HG03135 (cell line): ENCODE data around the gene WNT4.

Experiments
- ATAC-seq: cut with Tn5 transposase; IDR thresholded peaks from one replicate; pipeline ENCODE4 v1.9.1; 2021; ENCODE audit warnings: mild to moderate bottlenecking, moderate library complexity; ENCODE audit not compliant: unreplicated experiment

WNT4 gene

GRCh38 chr1:22089134-22089571, 53.7 kb downstream of the WNT4 start:
- ATAC-seq = no peak

- ATAC-seq = no peak
Observed at GRCh38 chr1:22088331-22088730, 54.6 kb downstream of the WNT4 start.

- no peak for ATAC-seq
Observed at GRCh38 chr1:22080191-22080590, 62.7 kb downstream of the WNT4 start.

GRCh38 chr1:22078133-22078532, 64.8 kb downstream of the WNT4 start:
- ATAC-seq = no peak

GRCh38 chr1:22077728-22078127, 65.2 kb downstream of the WNT4 start:
- no peak for ATAC-seq

- no peak for ATAC-seq
Observed at GRCh38 chr1:22076346-22076745, 66.6 kb downstream of the WNT4 start.

GRCh38 chr1:22075718-22076117, 67.2 kb downstream of the WNT4 start:
- ATAC-seq = no peak

GRCh38 chr1:22074803-22075202, 68.1 kb downstream of the WNT4 start:
- no peak for ATAC-seq

- ATAC-seq = no peak
Observed at GRCh38 chr1:22071511-22071910, 71.4 kb downstream of the WNT4 start.
